GM19099 (cell line): Measurements from ENCODE around the gene APOL3.

Experiments used
- POLR2A ChIP-seq: IDR thresholded peaks from 3 replicates; pipeline ENCODE4 v1.6.1; 2011; ENCODE audit warnings: low read depth; ENCODE audit not compliant: insufficient read length; ENCODE audit errors: extremely low read depth

Gene APOL3

DNA sequence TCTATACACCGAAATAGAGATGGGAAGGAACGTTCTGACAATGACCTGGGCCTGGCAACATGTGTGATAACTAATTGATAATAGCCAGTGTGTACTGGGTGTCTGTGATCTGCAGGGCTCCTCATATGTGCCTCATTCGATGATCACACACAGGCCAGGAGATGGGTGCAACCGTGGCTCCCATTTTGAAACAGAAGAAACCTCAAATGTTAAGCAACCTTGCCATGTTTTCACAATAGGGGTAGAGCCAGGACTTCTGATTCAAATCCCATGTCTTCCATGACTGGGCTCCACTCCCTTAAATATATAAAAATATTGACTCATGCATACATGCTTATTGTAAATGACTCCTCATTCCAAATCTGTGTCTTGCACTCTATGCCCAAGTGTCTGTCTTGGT is 11.1 kb downstream of the APOL3 start:
- no peak for TF ChIP-seq POLR2A

DNA sequence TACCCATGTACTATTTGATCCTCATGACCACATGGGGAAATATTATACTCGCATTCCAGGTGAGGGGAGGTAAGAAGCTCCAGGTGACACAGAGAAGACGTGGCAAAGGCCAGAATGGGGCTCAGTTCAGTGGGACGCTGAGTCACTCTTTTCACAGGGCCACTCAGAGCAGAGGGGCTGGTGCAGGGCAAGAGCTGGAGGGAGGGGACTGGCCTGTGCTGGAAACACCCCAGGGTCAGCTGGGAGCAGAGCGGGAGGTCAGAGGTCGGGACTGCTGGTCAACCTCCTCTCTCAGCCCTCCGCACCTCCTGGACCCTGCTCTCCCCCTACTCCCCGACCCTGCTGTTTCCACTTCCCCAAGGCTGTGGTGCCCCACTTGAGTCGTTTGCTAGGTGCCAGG is 12.1 kb downstream of the APOL3 start:
- no peak for TF ChIP-seq POLR2A

DNA sequence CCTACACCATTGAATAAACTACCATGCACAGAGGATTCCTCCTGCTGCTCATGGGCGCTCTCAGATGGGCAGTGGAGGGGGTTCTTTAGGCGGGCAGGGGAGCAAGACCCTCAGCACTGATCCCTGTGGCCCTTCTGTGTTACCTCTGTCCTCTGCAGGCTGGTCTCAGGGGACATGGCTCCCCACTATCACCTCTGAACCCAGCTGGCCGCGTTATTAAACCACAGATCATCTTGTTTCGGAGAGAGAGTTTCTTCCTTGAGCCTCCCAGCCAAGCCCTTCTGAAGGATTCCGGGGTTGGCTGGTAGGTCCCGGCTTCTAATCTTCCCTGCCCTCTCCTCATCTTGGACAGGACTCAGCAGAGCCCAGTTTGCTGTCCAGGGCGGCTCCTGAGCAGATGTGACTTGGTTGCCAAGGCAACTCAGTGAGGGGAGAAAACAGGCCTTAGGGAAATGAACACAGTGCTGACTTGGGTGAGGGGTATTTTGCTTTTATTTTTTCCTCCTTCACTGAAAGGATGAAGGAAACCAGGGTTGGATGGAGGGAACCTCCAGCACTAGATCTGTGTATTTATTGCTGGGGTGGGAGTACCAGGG is 13.3 kb downstream of the APOL3 start:
- no peak for TF ChIP-seq POLR2A

DNA sequence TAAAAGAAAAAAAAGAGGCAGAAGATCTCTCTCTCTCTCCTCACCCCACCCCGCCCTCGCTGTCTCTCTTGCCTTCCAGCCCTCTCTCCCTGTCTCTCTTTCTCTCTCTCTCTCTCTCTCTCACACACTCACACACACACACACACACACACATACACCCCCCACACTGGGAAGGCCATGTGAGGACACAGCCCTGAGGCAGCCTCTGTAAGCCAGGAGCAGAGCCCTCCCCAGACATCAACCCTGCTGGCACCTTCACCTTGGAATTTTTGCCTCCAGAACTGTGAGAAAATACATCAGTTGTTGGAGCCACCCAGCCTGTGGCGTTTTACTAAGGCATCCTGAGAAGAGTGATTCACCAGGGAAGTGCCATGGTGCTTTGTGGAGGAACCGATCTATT is 14.7 kb downstream of the APOL3 start:
- TF ChIP-seq POLR2A: no peak

DNA sequence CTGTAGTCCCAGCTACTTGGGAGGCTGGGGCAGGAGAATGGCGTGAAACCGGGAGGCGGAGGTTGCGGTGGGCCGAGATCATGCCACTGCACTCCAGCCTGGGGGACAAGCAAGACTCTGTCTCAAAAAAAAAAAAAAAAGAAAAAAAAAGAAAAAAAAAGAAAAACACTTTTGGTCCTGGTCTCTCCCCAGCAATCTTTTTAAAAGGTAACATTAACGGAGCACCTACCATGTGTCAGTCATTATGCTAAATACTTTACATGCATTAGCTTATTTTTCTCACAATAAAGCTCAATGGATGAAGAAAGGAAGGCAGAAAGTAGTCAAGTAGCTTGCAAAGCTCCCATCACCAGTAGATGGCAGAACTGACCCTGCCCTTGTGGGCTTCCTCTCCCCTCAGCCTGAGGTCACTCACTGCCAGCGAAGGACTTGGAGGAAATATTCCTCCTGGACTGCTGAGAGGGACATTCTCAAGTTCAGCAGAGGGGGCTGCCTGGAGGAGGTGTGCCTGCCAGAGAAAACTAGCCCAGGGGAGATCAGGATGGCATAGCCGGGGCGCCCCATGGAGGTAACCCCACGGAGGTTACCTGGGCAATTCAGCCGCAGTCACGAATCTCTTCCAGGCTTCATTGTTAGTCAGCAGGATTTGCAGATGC is 15.5 kb downstream of the APOL3 start:
- no peak for TF ChIP-seq POLR2A

DNA sequence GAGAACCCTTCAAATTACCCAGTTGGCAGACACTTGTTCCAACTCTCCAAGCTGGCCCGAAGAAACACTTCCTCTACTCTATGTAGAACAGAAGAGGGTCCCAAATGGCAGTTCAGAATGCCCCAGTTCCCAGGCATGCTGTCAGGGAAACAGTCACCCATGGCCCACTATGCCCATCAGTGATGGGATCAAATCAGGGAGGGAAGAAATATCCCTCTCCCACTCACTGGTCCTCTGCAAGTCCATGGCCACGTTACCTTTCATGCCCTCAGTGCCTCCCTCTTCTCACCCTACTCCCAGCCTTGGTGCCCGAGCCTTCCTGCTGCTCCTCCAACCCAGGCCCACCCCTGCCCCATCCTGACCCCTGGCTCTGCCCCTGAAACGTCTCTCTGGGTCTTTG is 16.6 kb downstream of the APOL3 start:
- TF ChIP-seq POLR2A: no peak

DNA sequence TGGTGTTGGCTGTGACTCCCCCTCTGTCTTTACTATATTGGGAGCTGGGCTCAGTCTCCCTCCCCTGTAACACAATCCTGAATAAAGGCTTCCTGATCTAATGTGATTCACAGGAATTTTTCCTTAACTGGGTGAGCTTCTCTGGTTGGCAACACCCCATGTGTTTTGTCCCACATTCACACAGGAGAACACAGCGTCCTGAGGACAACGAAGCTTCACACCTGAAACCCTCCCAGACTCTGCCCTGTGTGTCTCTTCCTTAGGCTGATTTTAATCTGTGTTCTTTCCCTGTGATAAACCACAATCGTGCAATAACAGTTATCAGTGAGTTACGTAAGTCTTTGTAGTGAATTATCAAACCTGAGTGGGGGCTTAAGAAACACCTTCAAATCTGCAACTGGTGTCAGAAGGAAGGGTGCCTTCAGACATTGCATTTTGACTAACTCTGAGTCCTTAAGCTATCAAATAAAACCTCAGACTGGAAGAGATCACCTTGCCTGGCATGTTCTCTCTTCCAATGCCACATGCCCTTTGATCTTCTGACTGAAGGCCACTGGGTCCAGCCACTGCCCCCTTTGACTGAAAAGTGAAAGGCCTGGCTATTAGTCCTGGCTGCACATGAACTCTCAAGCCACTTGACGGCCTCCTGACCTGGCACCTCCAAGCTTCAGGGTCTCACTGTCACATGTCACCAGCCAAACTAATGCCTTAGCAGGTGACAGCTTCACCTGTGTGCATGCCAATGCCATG is 17.3 kb downstream of the APOL3 start:
- no peak for TF ChIP-seq POLR2A

DNA sequence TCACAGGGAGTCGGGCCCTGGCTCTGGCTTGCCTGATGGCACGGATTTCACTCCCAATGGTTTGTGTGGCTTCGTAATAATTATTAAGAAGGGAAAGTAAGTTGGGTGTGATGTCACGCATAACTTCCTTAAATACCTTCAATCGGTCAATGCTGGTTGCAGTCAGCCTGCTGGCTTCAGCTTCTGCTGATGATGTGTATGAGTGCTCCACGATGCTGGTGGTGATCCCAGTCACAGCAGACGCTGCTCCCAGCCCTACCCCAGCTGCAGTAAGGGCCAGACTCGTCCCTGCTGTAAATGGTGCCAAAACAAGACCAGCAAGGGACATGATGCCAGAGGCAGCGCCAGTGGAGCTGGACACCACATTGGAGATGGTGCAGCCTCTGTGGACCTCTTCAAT is 19.1 kb downstream of the APOL3 start:
- TF ChIP-seq POLR2A: no peak

DNA sequence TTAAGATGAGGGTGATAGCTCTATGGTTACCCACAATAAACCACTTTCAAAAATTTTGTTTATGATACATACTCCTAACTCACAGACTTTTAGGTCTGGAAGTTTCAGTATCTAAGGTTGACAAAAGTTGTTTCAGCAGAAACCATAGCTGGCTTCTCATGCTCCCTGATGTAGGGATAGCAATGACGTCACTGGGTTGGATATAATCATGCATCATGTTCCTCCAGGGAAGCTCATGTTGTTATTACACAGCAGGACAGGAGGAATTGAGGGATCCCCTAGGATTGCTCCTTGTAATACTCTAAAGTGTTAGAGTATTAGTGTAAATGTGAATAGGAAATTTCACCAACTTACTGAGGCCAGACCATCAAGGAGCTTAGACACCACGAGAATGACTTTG is 23.6 kb downstream of the APOL3 start:
- TF ChIP-seq POLR2A: no peak

DNA sequence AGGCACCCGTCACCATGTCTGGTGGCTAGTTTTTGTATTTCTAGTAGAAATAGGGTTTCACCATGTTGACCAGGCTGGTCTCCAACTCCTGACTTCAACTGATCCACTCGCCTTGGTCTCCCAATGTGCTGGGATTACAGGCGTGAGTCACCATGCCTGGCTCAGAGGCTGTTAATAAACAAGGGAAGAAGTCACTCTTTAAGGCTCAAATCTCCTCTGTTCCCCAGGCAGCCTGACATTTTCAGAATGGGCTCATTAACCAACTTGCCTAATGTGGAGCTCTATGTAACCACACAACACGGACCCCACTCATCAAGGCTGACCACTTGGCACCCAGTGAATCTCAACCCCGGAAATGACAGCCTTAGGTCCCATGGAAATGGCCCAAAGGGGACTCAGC is 24.1 kb downstream of the APOL3 start:
- no peak for TF ChIP-seq POLR2A

DNA sequence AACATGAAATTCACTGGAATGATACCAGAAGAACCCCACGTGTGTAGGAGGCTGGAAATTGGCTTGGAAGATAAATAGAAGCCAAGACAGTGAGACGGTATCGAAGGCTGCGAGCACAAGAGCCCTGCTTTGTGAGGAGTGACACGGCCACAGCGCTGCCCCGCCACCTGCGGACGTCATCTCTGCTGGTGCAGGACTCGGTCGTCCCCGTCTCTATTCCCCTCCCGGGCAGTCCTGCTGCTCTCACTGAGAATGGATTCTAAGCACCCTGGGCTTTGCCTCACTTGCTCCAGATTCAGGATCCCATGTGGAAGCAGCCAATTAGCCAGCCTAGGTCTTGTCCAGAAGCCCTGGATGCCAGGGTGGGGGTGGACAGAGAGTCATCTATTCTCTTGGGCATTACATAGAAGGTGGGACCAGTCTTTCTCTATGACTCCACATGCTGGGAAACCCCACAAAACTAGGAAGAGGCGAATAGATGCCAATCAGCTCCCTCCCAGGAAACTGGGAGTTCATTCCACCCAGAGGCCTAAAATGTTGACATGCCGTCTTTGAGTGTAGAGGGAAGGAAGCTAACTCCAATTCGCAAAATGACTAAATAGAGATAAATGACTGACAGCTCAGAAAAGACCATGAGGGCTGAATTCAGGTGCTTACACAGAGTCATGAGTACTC is 25.1 kb downstream of the APOL3 start:
- TF ChIP-seq POLR2A: no peak

DNA sequence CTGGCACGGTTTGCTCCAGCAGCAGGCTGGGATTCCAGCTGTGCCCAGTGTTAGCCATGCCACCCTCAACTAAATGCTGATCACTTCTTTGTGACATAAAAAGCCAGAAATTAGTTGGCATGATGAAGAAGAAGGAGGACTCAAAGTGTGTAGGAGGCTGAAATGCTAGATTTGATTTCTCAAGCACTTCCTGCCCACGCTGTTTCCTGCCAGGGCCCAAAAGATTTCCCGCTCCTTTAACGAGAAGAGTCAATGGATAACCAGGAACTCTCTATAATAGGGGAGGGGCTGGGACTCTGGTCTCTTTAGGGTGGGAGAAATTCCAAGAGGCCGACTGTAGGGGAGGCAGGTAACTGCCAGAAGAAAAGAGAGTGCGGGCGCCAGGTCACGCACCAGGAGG is 26.4 kb downstream of the APOL3 start:
- no peak for TF ChIP-seq POLR2A

DNA sequence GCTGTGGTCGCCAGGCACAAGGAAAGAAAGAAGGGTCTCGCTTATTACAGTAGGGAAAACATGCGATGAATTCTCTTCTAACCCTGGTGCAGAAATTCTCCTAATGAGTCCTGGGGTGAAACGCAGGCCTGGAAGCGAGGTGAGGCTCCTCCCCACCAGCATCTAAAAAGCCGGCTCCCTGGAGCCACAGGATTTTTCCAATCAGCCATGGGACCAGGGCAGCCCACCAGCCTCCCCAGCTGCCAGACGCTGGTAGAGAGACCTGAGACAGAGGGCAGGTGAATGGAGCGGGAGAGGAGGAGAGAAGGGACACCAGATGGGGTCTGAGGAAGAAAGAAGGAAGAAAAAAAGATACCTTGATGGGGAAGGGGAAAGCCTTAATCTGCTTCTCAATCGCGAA is 28.6 kb downstream of the APOL3 start:
- no peak for TF ChIP-seq POLR2A

DNA sequence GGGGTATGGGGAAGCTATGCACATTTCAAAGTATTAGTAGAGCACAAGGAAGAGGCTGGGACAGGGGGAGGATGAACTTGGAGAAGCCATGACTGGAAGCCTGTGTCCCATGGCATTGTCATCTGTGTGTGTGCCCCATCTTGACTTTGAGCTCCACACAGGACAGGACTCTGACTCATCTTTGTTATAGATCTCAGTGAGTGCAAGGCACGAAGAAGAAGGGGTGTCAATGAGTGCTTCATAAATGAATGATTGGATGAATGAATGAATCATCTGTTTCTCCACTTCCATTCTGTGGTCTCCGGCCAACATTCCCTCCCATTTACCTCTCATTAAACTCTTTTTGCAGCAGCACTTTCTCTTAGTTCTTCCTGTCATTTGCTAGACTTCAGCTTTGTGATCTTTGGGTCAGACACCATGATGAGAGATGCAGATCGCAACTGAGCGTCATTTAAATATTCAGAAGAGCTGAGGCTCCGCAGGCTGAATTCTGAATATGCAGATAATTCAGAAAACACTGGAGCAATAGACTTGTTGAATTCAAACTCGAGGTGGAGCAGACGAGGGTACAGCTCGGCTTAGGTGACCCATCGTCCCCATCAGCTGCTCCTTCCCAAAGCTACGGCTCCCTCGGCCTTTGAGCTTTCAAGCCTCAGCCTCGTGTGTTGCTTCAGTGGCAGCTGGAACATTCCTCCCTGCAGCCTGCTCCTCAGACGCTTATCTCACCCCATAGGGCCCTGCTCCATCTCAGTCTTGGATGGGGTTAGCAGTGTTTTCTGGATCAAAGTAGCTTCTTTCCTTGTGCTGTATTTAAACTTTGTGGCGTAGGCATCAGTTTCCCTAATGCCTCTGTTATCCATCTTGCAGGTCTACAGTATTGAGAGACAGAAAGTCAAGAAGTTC is 30.8 kb downstream of the APOL3 start:
- TF ChIP-seq POLR2A: no peak

DNA sequence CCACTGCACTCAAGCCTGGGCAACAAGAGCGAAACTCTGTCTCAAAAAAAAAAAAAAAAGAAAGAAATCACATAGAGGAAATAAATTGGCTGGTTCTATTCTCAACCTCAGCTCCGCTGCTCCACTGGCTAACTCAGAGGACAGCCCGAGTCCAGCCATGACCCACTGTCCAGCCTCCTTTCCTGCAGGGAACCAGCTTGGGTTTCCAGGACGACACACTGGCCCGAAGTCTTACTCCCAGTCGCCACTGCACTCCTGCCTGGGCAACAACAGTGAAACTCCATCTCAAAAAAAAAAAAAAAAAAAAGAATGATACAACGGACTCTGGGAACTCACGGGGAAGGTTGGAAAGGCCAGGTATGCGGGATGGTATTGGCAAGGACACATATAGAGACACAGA is 31.5 kb downstream of the APOL3 start:
- TF ChIP-seq POLR2A: no peak
